Immature natural killer cell (primary cell): Measurements from ENCODE around the gene TMEM131L. TPM values are rescaled to one million over a fixed set of nuclear protein-coding genes. Genes with fewer than 3 reads are reported as not detected.
"Not testable (repeated sequence)": the region's sequence is repeated elsewhere in the genome, so short reads cannot be mapped to it uniquely, and the experiment has no call there.

Experiments
- DNase-seq, 3 donors: peaks; one replicate each; pipeline ENCODE4 v3.0.0; 2022; ENCODE audit warnings: mixed read lengths in 1 of 3
- H3K27ac Mint-ChIP-seq, 6 donors: one replicate each; pipeline ENCODE4 v1.8.0; 2020; ENCODE audit warnings: mixed read lengths in 6 of 6, mild to moderate bottlenecking in 5 of 6, inconsistent platforms in 4 of 6, moderate library complexity in 3 of 6
- H3K27me3 Mint-ChIP-seq, 3 donors: one replicate each; pipeline ENCODE4 v1.8.0; 2020 to 2021; ENCODE audit warnings: low read depth in 3 of 3, mild to moderate bottlenecking in 3 of 3, mixed read lengths in 3 of 3, moderate library complexity in 3 of 3, inconsistent platforms in 1 of 3
- H3K36me3 Mint-ChIP-seq, 3 donors: one replicate each; pipeline ENCODE4 v1.8.0; 2020; ENCODE audit warnings: mixed read lengths in 3 of 3, inconsistent platforms in 2 of 3, mild to moderate bottlenecking in 2 of 3
- H3K4me1 Mint-ChIP-seq, 2 donors: one replicate each; pipeline ENCODE4 v1.8.0; 2020; ENCODE audit warnings: inconsistent platforms in 2 of 2, mild to moderate bottlenecking in 2 of 2, mixed read lengths in 2 of 2, moderate library complexity in 1 of 2
- H3K4me3 Mint-ChIP-seq, 5 donors: one replicate each; pipeline ENCODE4 v1.8.0; 2020; ENCODE audit warnings: mild to moderate bottlenecking in 5 of 5, mixed read lengths in 5 of 5, inconsistent platforms in 3 of 5, moderate library complexity in 3 of 5
- H3K9me3 Mint-ChIP-seq, 6 donors: one replicate each; pipeline ENCODE4 v1.8.0; 2020; ENCODE audit warnings: mild to moderate bottlenecking in 6 of 6, mixed read lengths in 6 of 6, inconsistent platforms in 4 of 6, moderate library complexity in 3 of 6
- polyA plus RNA-seq, 3 donors: library from polyadenylated mRNA; unstranded; fragments of 300-500 nt; fragmentation: Illumina TruSeq; gene quantifications; one replicate each; pipeline ENCODE4 v1.2.3, GENCODE V29; 2021

TMEM131L gene
- polyA plus RNA-seq, 3 donors from 2014 or later, result 9.3 to 32.4 (median 20.6) TPM

GRCh38 chr4:153509212-153509611 is 43.1 kb downstream of the TMEM131L start:
- H3K4me3 Mint-ChIP-seq, result not testable (repeated sequence)
- H3K36me3 Mint-ChIP-seq, result peaks cover 9 to 14% (median 11%) of the 10 kb centered on the region in 3 donors

DNA sequence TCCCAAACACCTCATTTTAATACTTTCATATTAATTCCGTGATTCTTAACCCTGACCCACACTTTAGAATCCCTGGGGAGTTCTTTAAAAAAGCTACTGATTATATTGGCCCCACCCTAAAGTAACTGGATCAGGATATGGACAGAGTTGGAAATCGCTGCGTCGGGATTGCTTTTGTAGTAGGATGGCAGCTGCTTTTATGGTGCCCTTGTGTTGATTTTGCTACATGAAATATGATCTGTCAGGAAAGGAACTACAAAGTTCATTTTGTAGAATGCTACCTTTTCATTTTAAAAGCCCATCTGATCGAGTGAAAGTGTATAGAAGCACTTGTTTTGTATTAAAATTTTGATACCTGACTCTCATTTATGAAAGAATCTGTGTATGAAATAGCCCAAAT is 43.6 kb downstream of the TMEM131L start:
- peaks cover 60 to 88% of the 10 kb centered on the region in 2 donors for H3K4me1 Mint-ChIP-seq
- peaks cover 9 to 12% (median 11%) of the 10 kb centered on the region in 3 donors for H3K36me3 Mint-ChIP-seq
- peak overlapping the region in 2 of 6 donors; percentile 21 to 50 for H3K27ac Mint-ChIP-seq
- H3K27me3 Mint-ChIP-seq, result peaks cover 0 to 4% (median 0%) of the 10 kb centered on the region in 3 donors
- no peaks in the 10 kb centered on the region for H3K9me3 Mint-ChIP-seq
- H3K4me3 Mint-ChIP-seq, result no peak overlapping the region
- DNase-seq, result no peak

More at GRCh38 chr4:153509212-153509611, 43.1 kb downstream of the TMEM131L start:
- Mint-ChIP-seq H3K4me1 (peaks cover 59 to 88% of the 10 kb centered on the region in 2 donors), H3K27ac (peak overlapping the region in 2 of 6 donors; percentile 24 to 48)
- not testable (repeated sequence) for DNase-seq, H3K9me3 Mint-ChIP-seq, H3K27me3 Mint-ChIP-seq

- Mint-ChIP-seq H3K9me3 (no peaks in the 10 kb centered on the region), H3K4me1 (peaks cover 65 to 88% of the 10 kb centered on the region in 2 donors), H3K27ac (peak overlapping the region in 4 of 6 donors; percentile 39 to 63 (median 58)), H3K4me3 (no peak overlapping the region), H3K36me3 (peaks cover 9 to 11% (median 9%) of the 10 kb centered on the region in 3 donors), H3K27me3 (peaks cover 0 to 4% (median 0%) of the 10 kb centered on the region in 3 donors)
- DNase-seq, result no peak
Measured at GRCh38 chr4:153510252-153511001, 44.3 kb downstream of the TMEM131L start.

GRCh38 chr4:153511104-153511503 is 44.9 kb downstream of the TMEM131L start:
- Mint-ChIP-seq H3K9me3 (no peaks in the 10 kb centered on the region), H3K36me3 (peaks cover 6 to 11% (median 9%) of the 10 kb centered on the region in 3 donors), H3K4me3 (no peak overlapping the region), H3K27me3 (peaks cover 0 to 4% (median 0%) of the 10 kb centered on the region in 3 donors), H3K27ac (no peak overlapping the region), H3K4me1 (peaks cover 61 to 86% of the 10 kb centered on the region in 2 donors)
- no peak for DNase-seq

GRCh38 chr4:153512162-153512852 is 46.1 kb downstream of the TMEM131L start:
- Mint-ChIP-seq H3K4me3 (no peak overlapping the region), H3K36me3 (peaks cover 6 to 11% (median 9%) of the 10 kb centered on the region in 3 donors), H3K27ac (peak overlapping the region in 3 of 6 donors; percentile 57 to 73 (median 72)), H3K4me1 (peaks cover 56 to 76% of the 10 kb centered on the region in 2 donors), H3K27me3 (peaks cover 0 to 5% (median 0%) of the 10 kb centered on the region in 3 donors), H3K9me3 (no peaks in the 10 kb centered on the region)
- no peak for DNase-seq

DNA sequence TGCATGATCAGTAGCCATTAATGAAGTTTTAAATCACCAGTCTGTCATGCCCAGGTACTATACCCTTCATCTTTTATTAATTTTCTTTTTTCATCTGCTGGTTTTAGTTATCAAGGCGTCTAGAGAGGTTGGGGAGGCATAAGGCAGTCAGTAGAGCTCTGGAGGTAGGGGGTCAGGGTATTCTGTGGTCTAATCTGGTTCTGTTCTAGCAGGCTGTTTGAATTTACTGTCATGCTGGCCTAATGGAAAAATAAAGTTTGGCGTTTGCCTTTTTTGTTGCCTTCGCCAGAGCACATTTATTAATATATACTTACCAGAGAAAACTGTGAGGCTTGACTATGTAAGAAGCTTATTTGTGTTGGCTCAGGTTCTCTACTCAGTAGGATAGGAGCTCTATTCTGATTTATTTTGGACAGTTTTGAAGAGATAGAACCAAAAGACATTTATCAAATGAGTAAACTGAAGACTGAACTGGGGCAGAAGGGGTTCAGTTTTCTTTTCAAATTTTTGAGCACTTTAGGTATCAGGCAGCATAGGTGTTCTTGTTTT is 46.9 kb downstream of the TMEM131L start:
- Mint-ChIP-seq H3K4me1 (peaks cover 55 to 76% of the 10 kb centered on the region in 2 donors), H3K4me3 (no peak overlapping the region)

GRCh38 chr4:153513596-153513995 is 47.4 kb downstream of the TMEM131L start:
- no peaks in the 10 kb centered on the region for H3K9me3 Mint-ChIP-seq
- no peak overlapping the region for H3K4me3 Mint-ChIP-seq
- DNase-seq, result no peak
- H3K27ac Mint-ChIP-seq, result peak overlapping the region in 3 of 6 donors; percentile 64 to 79 (median 71)
- H3K4me1 Mint-ChIP-seq, result peaks cover 60 to 78% of the 10 kb centered on the region in 2 donors
- H3K27me3 Mint-ChIP-seq, result peaks cover 0 to 6% (median 0%) of the 10 kb centered on the region in 3 donors
- H3K36me3 Mint-ChIP-seq, result peaks cover 6 to 9% (median 6%) of the 10 kb centered on the region in 3 donors

More for the DNA sequence above, 46.9 kb downstream of the TMEM131L start:
- H3K27ac Mint-ChIP-seq, result peak overlapping the region in 5 of 6 donors; percentile 25 to 77 (median 42)
- DNase-seq, result no peak
- no peaks in the 10 kb centered on the region for H3K9me3 Mint-ChIP-seq
- H3K36me3 Mint-ChIP-seq, result peaks cover 6 to 9% (median 7%) of the 10 kb centered on the region in 3 donors
- H3K27me3 Mint-ChIP-seq, result peaks cover 0 to 6% (median 0%) of the 10 kb centered on the region in 3 donors

- Mint-ChIP-seq H3K27me3 (peaks cover 0 to 6% (median 0%) of the 10 kb centered on the region in 3 donors), H3K9me3 (no peaks in the 10 kb centered on the region), H3K4me3 (no peak overlapping the region), H3K36me3 (peaks cover 6 to 9% (median 6%) of the 10 kb centered on the region in 3 donors), H3K4me1 (peaks cover 65 to 83% of the 10 kb centered on the region in 2 donors), H3K27ac (peak overlapping the region in 3 of 6 donors; percentile 13 to 71 (median 36))
- DNase-seq, result no peak
Measured at GRCh38 chr4:153514001-153514526, 47.9 kb downstream of the TMEM131L start.

- Mint-ChIP-seq H3K27me3 (peaks cover 0 to 6% (median 0%) of the 10 kb centered on the region in 3 donors), H3K4me1 (peaks cover 69 to 87% of the 10 kb centered on the region in 2 donors), H3K27ac (peak overlapping the region in 4 of 6 donors; percentile 4 to 84 (median 52)), H3K36me3 (peaks cover 6 to 9% (median 6%) of the 10 kb centered on the region in 3 donors), H3K4me3 (peak overlapping the region in 1 of 5 donors; percentile 41), H3K9me3 (no peaks in the 10 kb centered on the region)
- no peak for DNase-seq
Measured at GRCh38 chr4:153514688-153515426, 48.7 kb downstream of the TMEM131L start.

DNA sequence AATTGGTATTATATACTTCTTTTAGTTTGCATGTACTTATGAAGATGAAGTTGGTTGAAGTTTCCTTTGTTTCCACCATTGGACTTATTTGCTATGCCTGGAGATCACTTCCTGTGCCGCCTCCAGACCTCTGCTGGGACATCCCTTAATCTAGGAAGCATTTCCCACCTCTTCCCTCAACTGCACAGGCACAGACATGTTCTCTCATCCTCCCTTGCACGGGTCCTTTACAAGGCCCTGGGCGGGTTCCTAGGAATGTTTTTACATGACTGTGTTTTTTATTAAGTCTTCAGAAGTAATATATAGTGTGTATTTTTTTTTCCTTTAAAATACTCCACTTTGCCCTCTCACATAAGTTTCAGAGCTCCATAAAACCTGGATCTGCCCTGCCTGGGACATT is 51.0 kb downstream of the TMEM131L start:
- Mint-ChIP-seq H3K9me3 (no peaks in the 10 kb centered on the region), H3K36me3 (no peaks in the 10 kb centered on the region), H3K4me3 (no peak overlapping the region), H3K4me1 (peaks cover 82 to 87% of the 10 kb centered on the region in 2 donors), H3K27ac (peak overlapping the region in 4 of 6 donors; percentile 25 to 86 (median 43)), H3K27me3 (peaks cover 2 to 7% (median 3%) of the 10 kb centered on the region in 3 donors)
- no peak for DNase-seq

- Mint-ChIP-seq H3K27me3 (peaks cover 2 to 8% (median 3%) of the 10 kb centered on the region in 3 donors), H3K4me1 (peaks cover 82 to 87% of the 10 kb centered on the region in 2 donors), H3K9me3 (no peaks in the 10 kb centered on the region), H3K36me3 (no peaks in the 10 kb centered on the region), H3K27ac (peak overlapping the region; percentile 47 to 96 (median 84)), H3K4me3 (peak overlapping the region; percentile 70 to 85 (median 80))
- DNase-seq, result no peak
Measured at GRCh38 chr4:153518001-153518400, 51.8 kb downstream of the TMEM131L start.

DNA sequence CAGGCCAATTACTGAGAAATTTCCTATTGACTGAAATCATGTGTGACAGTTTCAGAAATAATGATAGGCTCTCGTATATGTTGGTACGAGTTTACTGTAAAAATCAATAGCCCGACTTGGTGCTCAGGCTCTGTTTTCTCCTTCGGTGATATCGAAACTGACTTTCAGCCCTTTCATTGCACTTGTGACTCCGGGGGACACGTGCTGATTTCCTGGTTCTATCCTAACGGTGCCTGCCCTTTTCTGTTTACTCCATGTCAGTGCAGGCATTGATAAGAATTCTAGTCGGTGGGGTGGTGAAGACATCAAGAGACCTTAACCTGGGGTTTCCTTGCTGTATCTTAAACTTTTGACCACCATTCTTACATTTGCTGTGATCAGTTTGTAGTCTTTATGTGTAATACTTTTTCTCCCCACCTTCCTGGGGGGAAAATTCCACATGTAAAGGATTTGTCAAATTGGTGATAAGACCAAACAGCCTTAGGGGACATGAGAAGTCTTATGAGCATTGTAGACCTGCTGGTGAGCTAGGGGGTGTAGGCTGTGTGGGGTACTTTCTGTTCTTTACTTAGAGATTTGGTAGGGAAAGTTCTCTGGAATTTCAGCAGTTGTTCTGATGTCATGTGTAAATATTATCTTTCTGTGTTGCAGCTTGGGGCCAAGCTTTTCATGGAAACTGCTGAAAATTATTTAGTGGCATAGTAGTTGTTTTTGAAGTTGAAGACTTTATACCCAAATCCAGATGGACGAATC is 52.7 kb downstream of the TMEM131L start:
- peaks cover 84 to 87% of the 10 kb centered on the region in 2 donors for H3K4me1 Mint-ChIP-seq
- H3K36me3 Mint-ChIP-seq, result no peaks in the 10 kb centered on the region
- peak overlapping the region; percentile 79 to 96 (median 84) for H3K27ac Mint-ChIP-seq
- no peak for DNase-seq
- no peaks in the 10 kb centered on the region for H3K9me3 Mint-ChIP-seq
- H3K27me3 Mint-ChIP-seq, result peaks cover 2 to 8% (median 3%) of the 10 kb centered on the region in 3 donors
- H3K4me3 Mint-ChIP-seq, result peak overlapping the region; percentile 70 to 85 (median 80)
